Loucy (cell line): ENCODE data around the gene ZNF750.

Experiments
- H2AFZ ChIP-seq: fragments of 200-600 bp; sonication (generic); 2 replicates; pipeline ENCODE4 v1.6.0; 2016; ENCODE audit warnings: antibody characterized with exemption, mild to moderate bottlenecking, low read length, moderate library complexity
- H3F3A ChIP-seq: fragments of 200-600 bp; 2 replicates; pipeline ENCODE4 v1.6.0; 2016; ENCODE audit warnings: antibody characterized with exemption, low read depth, mild to moderate bottlenecking
- H3K27me3 ChIP-seq: fragments of 200-600 bp; sonication (generic); 2 replicates; pipeline ENCODE4 v1.6.1; 2014; ENCODE audit warnings: low read length, mild to moderate bottlenecking; ENCODE audit not compliant: insufficient read depth, poor library complexity, severe bottlenecking
- H3K36me3 ChIP-seq: fragments of 200-600 bp; sonication (generic); 2 replicates; pipeline ENCODE4 v1.6.1; 2016; ENCODE audit warnings: low read length; ENCODE audit not compliant: insufficient read depth
- H3K4me1 ChIP-seq: fragments of 200-600 bp; sonication (generic); 2 replicates; pipeline ENCODE4 v1.5.1; 2014; ENCODE audit warnings: low read length, mild to moderate bottlenecking; ENCODE audit not compliant: insufficient read depth, poor library complexity, severe bottlenecking
- H3K4me2 ChIP-seq: fragments of 200-600 bp; sonication (generic); 2 replicates; pipeline ENCODE4 v1.6.0; 2014; ENCODE audit warnings: antibody characterized with exemption, low read length, low read depth, mild to moderate bottlenecking; ENCODE audit not compliant: poor library complexity, severe bottlenecking
- H3K4me3 ChIP-seq: fragments of 200-600 bp; sonication (generic); 2 replicates; pipeline ENCODE4 v1.5.1; 2014; ENCODE audit warnings: low read length, mild to moderate bottlenecking, mixed read lengths; ENCODE audit not compliant: poor library complexity, severe bottlenecking
- H3K79me2 ChIP-seq: fragments of 200-600 bp; sonication (generic); 2 replicates; pipeline ENCODE4 v1.6.1; 2014; ENCODE audit warnings: low read length; ENCODE audit not compliant: insufficient read depth
- H3K9ac ChIP-seq: fragments of 200-600 bp; sonication (generic); 2 replicates; pipeline ENCODE4 v1.6.0; 2014; ENCODE audit warnings: mild to moderate bottlenecking, low read depth, low read length, moderate library complexity; ENCODE audit not compliant: poor library complexity, severe bottlenecking
- H3K9me2 ChIP-seq: fragments of 200-600 bp; sonication (generic); replicated peaks from 2 replicates; pipeline ENCODE4 v1.6.1; 2016; ENCODE audit warnings: low read depth, low read length, mixed read lengths
- H3K9me3 ChIP-seq: fragments of 200-600 bp; sonication (generic); 2 replicates; pipeline ENCODE4 v1.6.1; 2014; ENCODE audit warnings: mild to moderate bottlenecking, antibody characterized with exemption, low read length, low read depth; ENCODE audit not compliant: insufficient read depth
- H4K20me1 ChIP-seq: fragments of 200-600 bp; sonication (generic); 2 replicates; pipeline ENCODE4 v1.6.0; 2014; ENCODE audit warnings: antibody characterized with exemption, low read length, mild to moderate bottlenecking; ENCODE audit not compliant: insufficient read depth, poor library complexity, severe bottlenecking
- EZH2phosphoT487 ChIP-seq: fragments of 200-600 bp; IDR thresholded peaks from 2 replicates; pipeline ENCODE4 v1.6.1; 2018; ENCODE audit warnings: antibody characterized with exemption, mild to moderate bottlenecking, moderate library complexity, borderline replicate concordance
- TF ChIP-seq, protein P1 (sequence below): fragments of 200-600 bp; sonication (generic); conservative IDR thresholded peaks from 2 replicates; pipeline ENCODE4 v1.5.1; 2014; ENCODE audit warnings: mild to moderate bottlenecking, antibody characterized with exemption, low read length

ZNF750 gene

DNA sequence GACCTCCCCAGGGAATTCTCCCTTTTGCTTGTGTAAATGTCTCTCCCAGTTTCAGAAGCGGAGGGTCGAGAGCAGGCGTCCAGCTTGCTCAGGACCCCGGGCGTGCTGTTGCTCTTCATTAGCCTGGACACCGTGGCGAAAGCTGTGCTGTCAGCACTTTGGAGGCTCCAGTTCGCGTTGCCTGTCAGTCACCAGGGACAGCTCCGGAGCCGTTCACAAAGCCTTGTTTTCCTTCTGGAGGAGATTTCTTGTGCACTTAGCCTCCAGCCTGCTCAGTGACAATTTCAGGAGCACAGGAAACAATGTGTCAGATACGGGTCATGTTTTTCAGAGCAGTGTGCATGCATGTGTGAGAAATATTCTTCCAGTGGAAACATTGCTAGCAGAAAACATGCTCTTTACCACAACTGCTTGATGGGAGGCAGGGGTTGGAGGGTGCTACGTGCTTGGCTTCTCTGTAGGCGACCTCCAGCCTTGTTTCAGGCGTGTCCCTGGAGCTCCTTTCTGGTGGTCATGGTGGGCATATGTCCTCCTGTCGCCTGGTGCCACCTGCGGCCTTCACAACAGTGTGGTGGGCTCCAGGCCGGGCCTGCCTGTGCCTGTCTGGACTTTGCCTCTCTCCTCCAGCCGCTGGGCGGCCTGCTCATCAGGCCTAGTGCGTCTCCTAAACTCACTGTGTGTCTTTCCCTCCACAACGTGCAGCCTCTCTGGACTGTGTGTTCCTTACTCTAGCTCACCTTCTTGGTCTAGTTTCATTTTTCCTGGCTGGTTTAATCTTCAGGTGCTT is 29.0 kb downstream of the ZNF750 start:
- no peaks in the 10 kb centered on the region for H3K79me2 ChIP-seq
- H4K20me1 ChIP-seq, result no peaks in the 10 kb centered on the region
- no peak overlapping the region for H3K4me3 ChIP-seq
- no peaks in the 10 kb centered on the region for H3K9me3 ChIP-seq
- no peak overlapping the region for H3K4me2 ChIP-seq
- TF ChIP-seq EZH2phosphoT487, result no peak
- TF ChIP-seq, protein P1, sequence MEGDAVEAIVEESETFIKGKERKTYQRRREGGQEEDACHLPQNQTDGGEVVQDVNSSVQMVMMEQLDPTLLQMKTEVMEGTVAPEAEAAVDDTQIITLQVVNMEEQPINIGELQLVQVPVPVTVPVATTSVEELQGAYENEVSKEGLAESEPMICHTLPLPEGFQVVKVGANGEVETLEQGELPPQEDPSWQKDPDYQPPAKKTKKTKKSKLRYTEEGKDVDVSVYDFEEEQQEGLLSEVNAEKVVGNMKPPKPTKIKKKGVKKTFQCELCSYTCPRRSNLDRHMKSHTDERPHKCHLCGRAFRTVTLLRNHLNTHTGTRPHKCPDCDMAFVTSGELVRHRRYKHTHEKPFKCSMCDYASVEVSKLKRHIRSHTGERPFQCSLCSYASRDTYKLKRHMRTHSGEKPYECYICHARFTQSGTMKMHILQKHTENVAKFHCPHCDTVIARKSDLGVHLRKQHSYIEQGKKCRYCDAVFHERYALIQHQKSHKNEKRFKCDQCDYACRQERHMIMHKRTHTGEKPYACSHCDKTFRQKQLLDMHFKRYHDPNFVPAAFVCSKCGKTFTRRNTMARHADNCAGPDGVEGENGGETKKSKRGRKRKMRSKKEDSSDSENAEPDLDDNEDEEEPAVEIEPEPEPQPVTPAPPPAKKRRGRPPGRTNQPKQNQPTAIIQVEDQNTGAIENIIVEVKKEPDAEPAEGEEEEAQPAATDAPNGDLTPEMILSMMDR, result no peak
- H3K27me3 ChIP-seq, result no peaks in the 10 kb centered on the region
- H3K9me2 ChIP-seq, result no peaks in the 10 kb centered on the region
- peaks cover 75% of the 10 kb centered on the region; the same call in 1 of the 2 replicates for H3K36me3 ChIP-seq
- peaks cover 9% of the 10 kb centered on the region for H3K4me1 ChIP-seq
- no peak overlapping the region for H3K9ac ChIP-seq
- no peak overlapping the region for H2AFZ ChIP-seq
- no peaks in the 10 kb centered on the region for H3F3A ChIP-seq

- Histone ChIP-seq H3F3A (no peaks in the 10 kb centered on the region), H3K27me3 (no peaks in the 10 kb centered on the region), H4K20me1 (no peaks in the 10 kb centered on the region), H3K79me2 (peaks cover 11% of the 10 kb centered on the region; the same call in 1 of the 2 replicates), H3K4me1 (no peaks in the 10 kb centered on the region), H3K4me2 (no peak overlapping the region), H2AFZ (no peak overlapping the region), H3K9me2 (no peaks in the 10 kb centered on the region), H3K4me3 (no peak overlapping the region), H3K36me3 (peaks cover 76% of the 10 kb centered on the region; the same call in 1 of the 2 replicates), H3K9me3 (no peaks in the 10 kb centered on the region), H3K9ac (no peak overlapping the region)
- TF ChIP-seq, protein P1, result no peak
- TF ChIP-seq EZH2phosphoT487, result no peak
These were observed 30.6 kb downstream of the ZNF750 start for GRCh38 chr17:82808921-82809905.

- no peak overlapping the region for H3K4me2 ChIP-seq
- H3K4me1 ChIP-seq, result no peaks in the 10 kb centered on the region
- H3K79me2 ChIP-seq, result peaks cover 21% of the 10 kb centered on the region; the same call in 1 of the 2 replicates
- peaks cover 4% of the 10 kb centered on the region for H4K20me1 ChIP-seq
- no peaks in the 10 kb centered on the region for H3K9me2 ChIP-seq
- H3K27me3 ChIP-seq, result no peaks in the 10 kb centered on the region
- H3K9ac ChIP-seq, result no peak overlapping the region
- TF ChIP-seq, protein P1, result no peak
- TF ChIP-seq EZH2phosphoT487, result no peak
- peaks cover 69% of the 10 kb centered on the region; the same call in 1 of the 2 replicates for H3K36me3 ChIP-seq
- no peak overlapping the region for H2AFZ ChIP-seq
- no peaks in the 10 kb centered on the region for H3K9me3 ChIP-seq
- no peaks in the 10 kb centered on the region for H3F3A ChIP-seq
- H3K4me3 ChIP-seq, result no peak overlapping the region
These were observed 31.8 kb downstream of the ZNF750 start for GRCh38 chr17:82808006-82808405.
